ENCODE data around the gene DYNLT4. TPM values are rescaled to one million over a fixed set of nuclear protein-coding genes. Genes with fewer than 3 reads are reported as not detected.

DYNLT4 gene, protein sequence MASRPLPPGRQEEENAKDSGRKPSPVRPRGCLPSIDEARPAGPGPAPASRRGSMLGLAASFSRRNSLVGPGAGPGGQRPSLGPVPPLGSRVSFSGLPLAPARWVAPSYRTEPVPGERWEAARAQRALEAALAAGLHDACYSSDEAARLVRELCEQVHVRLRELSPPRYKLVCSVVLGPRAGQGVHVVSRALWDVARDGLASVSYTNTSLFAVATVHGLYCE
- total RNA-seq: under 0.01 TPM in 1 of 2 replicates, not detected in the other

DNA sequence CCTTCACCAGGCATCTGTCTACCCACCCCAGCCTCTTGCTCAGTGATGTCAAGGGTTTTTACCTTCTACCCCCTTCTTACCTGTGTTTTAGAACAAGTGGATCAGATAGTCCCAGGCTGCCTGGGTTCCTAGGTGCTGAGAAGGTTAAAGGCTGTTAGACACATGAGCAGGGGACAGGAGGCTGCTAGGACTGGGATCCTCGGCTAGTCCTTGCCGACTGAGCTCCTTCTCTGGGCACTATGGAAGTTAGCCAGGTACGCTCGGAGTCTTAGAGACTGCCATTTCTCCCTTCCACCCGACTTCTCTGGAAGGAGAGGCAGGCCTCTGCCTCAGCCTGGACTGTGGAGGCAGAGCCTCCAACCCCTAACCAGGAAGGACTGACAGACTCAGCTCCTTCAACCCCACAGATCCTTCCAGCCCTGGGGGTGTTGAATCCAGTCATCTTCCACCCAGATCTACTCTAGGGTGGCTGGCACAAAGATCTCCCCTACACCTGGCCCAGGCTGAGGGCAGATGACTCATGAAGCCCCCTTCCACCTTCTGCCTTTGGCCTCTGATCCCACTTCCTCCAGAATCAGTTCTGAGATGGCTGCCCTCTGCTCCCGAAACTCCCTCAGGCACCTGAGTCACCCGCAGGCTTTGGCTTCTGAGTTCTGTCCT is at the start of gene DYNLT4:
Gene DYNLT4, minus strand, starts transcription at position 648 of the 660 bp plus-strand sequence. CDS start 683 bp downstream, outside the sequence.
- TF ChIP-seq CTCF (IDR thresholded peaks at IDR 0.05; ENCODE audit: insufficient read depth, low read depth, low read length): no peak
- no peak for DNase-seq (ENCODE audit: low read depth)
- peak within 1 kb of the TSS; percentile 31 for H3K4me3 ChIP-seq (ENCODE audit: low read depth, low read length)

- no peak overlapping the region for H3K4me3 ChIP-seq (ENCODE audit: low read depth, low read length)
- no peak for DNase-seq (ENCODE audit: low read depth)
- no peak for TF ChIP-seq CTCF (IDR thresholded peaks at IDR 0.05; ENCODE audit: insufficient read depth, low read depth, low read length)
Measured at GRCh38 chr1:44855742-44856141, 48.6 kb upstream of the DYNLT4 start.

GRCh38 chr1:44854970-44855369 is 47.8 kb upstream of the DYNLT4 start:
- no peak for DNase-seq (ENCODE audit: low read depth)
- TF ChIP-seq CTCF (IDR thresholded peaks at IDR 0.05; ENCODE audit: insufficient read depth, low read depth, low read length): no peak
- H3K4me3 ChIP-seq (ENCODE audit: low read depth, low read length): no peak overlapping the region

DNA sequence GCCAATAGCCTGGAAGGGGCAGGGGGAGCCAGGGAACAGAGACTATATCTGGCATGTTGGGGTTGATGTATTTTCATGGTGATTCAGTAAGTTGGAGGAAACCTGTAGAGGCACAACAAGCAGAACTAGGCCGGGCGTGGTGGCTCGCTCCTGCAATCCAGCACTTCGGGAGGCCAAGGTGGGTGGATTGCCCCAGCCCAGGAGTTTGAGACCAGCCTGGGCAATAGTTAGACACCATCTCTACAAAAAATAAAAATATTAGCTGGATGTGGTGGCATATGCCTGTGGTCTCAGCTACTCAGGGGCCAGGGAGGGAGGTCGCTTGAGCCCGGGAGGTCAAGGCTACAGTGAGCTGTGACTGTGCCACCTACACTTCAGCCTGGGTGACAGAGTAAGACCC is 46.0 kb upstream of the DYNLT4 start:
- TF ChIP-seq CTCF (IDR thresholded peaks at IDR 0.05; ENCODE audit: insufficient read depth, low read depth, low read length): no peak

GRCh38 chr1:44851308-44851707 is 44.2 kb upstream of the DYNLT4 start:
- TF ChIP-seq CTCF (IDR thresholded peaks at IDR 0.05; ENCODE audit: insufficient read depth, low read depth, low read length): no peak
- H3K4me3 ChIP-seq (ENCODE audit: low read depth, low read length): no peak overlapping the region
- DNase-seq (ENCODE audit: low read depth): no peak

More for the DNA sequence above, 46.0 kb upstream of the DYNLT4 start:
- H3K4me3 ChIP-seq (ENCODE audit: low read depth, low read length): no peak overlapping the region
- no peak for DNase-seq (ENCODE audit: low read depth)

GRCh38 chr1:44849575-44850132 is 42.5 kb upstream of the DYNLT4 start:
- no peak for DNase-seq (ENCODE audit: low read depth)
- TF ChIP-seq CTCF (IDR thresholded peaks at IDR 0.05; ENCODE audit: insufficient read depth, low read depth, low read length): no peak
- H3K4me3 ChIP-seq (ENCODE audit: low read depth, low read length): no peak overlapping the region

Measured in fibroblast of villous mesenchyme (primary cell).